HFFc6 (cell line): Measurements from ENCODE around the gene TBC1D5. TPM values are rescaled to one million over a fixed set of nuclear protein-coding genes. Genes with fewer than 3 reads are reported as not detected.

Source experiments
- DNase-seq: peaks from one replicate; pipeline ENCODE4 v3.0.0-alpha.2; 2018
- H3K27ac Mint-ChIP-seq: 2 replicates; pipeline ENCODE4 v1.8.0; 2020; ENCODE audit warnings: mild to moderate bottlenecking, mixed read lengths
- H3K27me3 Mint-ChIP-seq: 2 replicates; pipeline ENCODE4 v1.8.0; 2021; ENCODE audit warnings: mild to moderate bottlenecking, moderate library complexity, mixed read lengths; ENCODE audit not compliant: insufficient read depth
- H3K36me3 Mint-ChIP-seq: 2 replicates; pipeline ENCODE4 v1.8.0; 2021; ENCODE audit warnings: low read depth, mixed read lengths
- H3K4me1 Mint-ChIP-seq: 2 replicates; pipeline ENCODE4 v1.8.0; 2020; ENCODE audit warnings: low read depth, mixed read lengths
- H3K4me3 Mint-ChIP-seq: 2 replicates; pipeline ENCODE4 v1.8.0; 2020; ENCODE audit warnings: mild to moderate bottlenecking, moderate library complexity, mixed read lengths
- H3K9me3 Mint-ChIP-seq: 2 replicates; pipeline ENCODE4 v1.8.0; 2020; ENCODE audit warnings: mild to moderate bottlenecking, mixed read lengths
- CTCF ChIP-seq: fragments of 200-600 bp; sonication (generic); IDR thresholded peaks from 2 replicates; pipeline ENCODE4 v1.5.0; 2021; ENCODE audit warnings: antibody characterized with exemption, mild to moderate bottlenecking
- total RNA-seq, 6 experiments: library from RNA; stranded (reverse); fragmentation: NEBNext Ultra II Directional; extraction: Animal tissue kit (Norgen Biotek cat#: 25700); gene quantifications; 2 replicates in 1 of 6; 3 replicates in 5 of 6; pipeline ENCODE4 v1.2.3, GENCODE V29; 2021

TBC1D5 gene
- total RNA-seq, 6 experiments from 2014 or later, result 37.2 to 46.0 (median 40.1) TPM

- H3K27me3 Mint-ChIP-seq, result peaks cover 4% of the 10 kb centered on the region; the same call in 1 of the 2 replicates
- peaks cover 11% of the 10 kb centered on the region for H3K4me1 Mint-ChIP-seq
- no peak for TF ChIP-seq CTCF
- no peak overlapping the region for H3K27ac Mint-ChIP-seq
- DNase-seq, result no peak
- H3K9me3 Mint-ChIP-seq, result no peaks in the 10 kb centered on the region
- no peak overlapping the region for H3K4me3 Mint-ChIP-seq
- H3K36me3 Mint-ChIP-seq, result peaks cover 6% of the 10 kb centered on the region
Measured at GRCh38 chr3:17607905-17608304, 134.5 kb downstream of the TBC1D5 start.

- peaks cover 5% of the 10 kb centered on the region; the same call in 1 of the 2 replicates for H3K36me3 Mint-ChIP-seq
Measured at GRCh38 chr3:17605934-17606333, 136.5 kb downstream of the TBC1D5 start.

GRCh38 chr3:17605032-17605431 is 137.4 kb downstream of the TBC1D5 start:
- Mint-ChIP-seq H3K36me3 (peaks cover 5% of the 10 kb centered on the region; the same call in 1 of the 2 replicates), H3K4me3 (no peak overlapping the region), H3K4me1 (peaks cover 16% of the 10 kb centered on the region), H3K27ac (no peak overlapping the region), H3K27me3 (peaks cover 4% of the 10 kb centered on the region; the same call in 1 of the 2 replicates), H3K9me3 (no peaks in the 10 kb centered on the region)
- DNase-seq, result peak; percentile 78
- TF ChIP-seq CTCF, result no peak

More at GRCh38 chr3:17605934-17606333, 136.5 kb downstream of the TBC1D5 start:
- Mint-ChIP-seq H3K4me3 (no peak overlapping the region), H3K9me3 (no peaks in the 10 kb centered on the region), H3K27me3 (peaks cover 4% of the 10 kb centered on the region; the same call in 1 of the 2 replicates), H3K27ac (no peak overlapping the region), H3K4me1 (peaks cover 16% of the 10 kb centered on the region)
- TF ChIP-seq CTCF, result no peak
- no peak for DNase-seq

DNA sequence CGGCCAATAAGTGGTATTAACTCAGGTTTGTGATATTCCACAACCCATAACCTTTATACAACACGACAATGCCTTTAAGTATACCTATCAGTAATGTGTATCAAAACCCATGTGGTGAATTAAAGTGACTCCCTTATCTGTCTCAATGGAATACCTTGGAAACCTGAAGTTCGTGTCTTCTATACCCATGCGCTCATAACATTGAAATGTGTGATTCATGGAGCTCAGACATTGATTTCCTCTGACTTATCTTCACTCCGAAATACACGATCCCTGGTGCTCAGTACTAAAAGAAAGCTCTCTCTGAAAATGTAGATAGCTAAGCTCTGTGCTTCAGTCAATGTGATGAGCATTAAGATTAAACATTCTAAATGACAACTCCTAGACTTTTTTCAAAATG is 140.3 kb downstream of the TBC1D5 start:
- Mint-ChIP-seq H3K4me1 (peaks cover 16% of the 10 kb centered on the region), H3K27ac (no peak overlapping the region), H3K27me3 (0 out of 2 replicates have a peak, but pooled peaks cover 2% of the 10 kb centered on the region), H3K4me3 (no peak overlapping the region), H3K36me3 (peaks cover 5% of the 10 kb centered on the region; the same call in 1 of the 2 replicates), H3K9me3 (no peaks in the 10 kb centered on the region)
- peak; percentile 5 for DNase-seq
- no peak for TF ChIP-seq CTCF

GRCh38 chr3:17592956-17593355 is 149.5 kb downstream of the TBC1D5 start:
- TF ChIP-seq CTCF, result no peak
- Mint-ChIP-seq H3K36me3 (peaks cover 22% of the 10 kb centered on the region), H3K4me3 (no peak overlapping the region), H3K9me3 (peaks cover 18% of the 10 kb centered on the region), H3K27me3 (no peaks in the 10 kb centered on the region), H3K27ac (no peak overlapping the region), H3K4me1 (no peaks in the 10 kb centered on the region)
- no peak for DNase-seq

DNA sequence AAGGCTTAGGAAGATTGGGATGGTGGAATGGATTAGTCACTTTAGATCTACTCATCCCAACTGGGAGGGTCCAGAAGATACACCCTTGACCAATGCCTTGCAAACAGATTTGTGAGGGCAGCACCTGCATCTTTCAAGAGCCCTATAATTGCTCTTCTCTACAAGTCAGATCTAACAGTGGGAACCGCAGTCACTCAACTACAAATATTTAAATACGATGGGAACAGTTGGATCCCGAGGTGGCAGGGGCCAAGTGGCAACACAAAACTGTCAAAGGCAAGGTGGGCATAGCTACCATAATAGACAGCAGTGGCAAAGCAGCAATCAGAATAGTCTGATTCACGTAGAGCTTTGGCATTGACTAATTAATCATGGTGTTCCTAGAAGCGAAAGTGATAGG is 152.0 kb downstream of the TBC1D5 start:
- Mint-ChIP-seq H3K27ac (no peak overlapping the region), H3K36me3 (peaks cover 22% of the 10 kb centered on the region), H3K27me3 (no peaks in the 10 kb centered on the region), H3K4me1 (peaks cover 6% of the 10 kb centered on the region), H3K4me3 (no peak overlapping the region), H3K9me3 (peaks cover 18% of the 10 kb centered on the region)
- DNase-seq, result no peak
- no peak for TF ChIP-seq CTCF
